Astrocyte of the spinal cord (primary cell): ENCODE measurements around the gene SOX5.
A peak's percentile ranks its signal among the peaks of the same experiment; 100 is the strongest.

Experiments
- DNase-seq: peaks from one replicate; pipeline ENCODE4 v3.0.0; 2011; ENCODE audit warnings: low read depth, low spot score
- H3K4me3 ChIP-seq: 2 replicates; pipeline ENCODE4 v1.5.1; 2011; ENCODE audit warnings: low read depth, mild to moderate bottlenecking, low read length, moderate library complexity
- CTCF ChIP-seq: IDR thresholded peaks from 2 replicates; pipeline ENCODE4 v1.5.1; 2012; ENCODE audit warnings: low read depth, mild to moderate bottlenecking, low read length, inconsistent platforms
- in situ Hi-C: cut with HindIII; loops from 2 replicates; pipeline ENCODE4 v1.10.0; 2017; ENCODE audit warnings: low sequenced_read_pairs

SOX5 gene

GRCh38 chr12:23760495-23760894, 189.0 kb downstream of the SOX5 start:
- no peak for TF ChIP-seq CTCF
- DNase-seq, result peak; percentile 56
- in situ Hi-C loops, result no loop called here

DNA sequence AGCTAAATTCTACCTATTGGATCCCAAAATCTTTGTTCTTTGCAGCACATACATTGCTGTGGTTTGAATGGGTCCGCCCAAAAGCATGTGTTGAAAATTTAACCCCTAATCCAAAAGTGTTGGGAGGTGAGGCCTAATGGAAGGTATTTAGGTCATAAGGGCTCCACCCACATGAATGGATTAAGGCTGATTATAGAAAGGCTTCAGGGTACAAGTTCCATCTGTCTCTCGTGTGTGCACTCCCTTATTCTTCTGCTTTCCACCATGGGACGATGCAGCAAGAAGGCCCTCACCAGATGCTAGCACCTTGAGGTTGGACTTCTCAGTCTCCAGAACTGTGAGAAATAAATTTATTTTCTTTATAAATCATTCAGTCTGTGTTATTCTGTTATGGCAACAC, 190.9 kb downstream of the SOX5 start:
- in situ Hi-C loops, result no loop called here
- no peak overlapping the region for H3K4me3 ChIP-seq
- DNase-seq, result no peak
- TF ChIP-seq CTCF, result no peak

More at GRCh38 chr12:23760495-23760894, 189.0 kb downstream of the SOX5 start:
- no peak overlapping the region for H3K4me3 ChIP-seq

- TF ChIP-seq CTCF, result no peak
- H3K4me3 ChIP-seq, result no peak overlapping the region
- in situ Hi-C loops, result no loop called here
- DNase-seq, result no peak
These were observed 191.9 kb downstream of the SOX5 start for GRCh38 chr12:23757541-23757962.

- H3K4me3 ChIP-seq, result no peak overlapping the region
- TF ChIP-seq CTCF, result no peak
- in situ Hi-C loops, result no loop called here
- DNase-seq, result no peak
These were observed 193.1 kb downstream of the SOX5 start for GRCh38 chr12:23756416-23756815.

DNA sequence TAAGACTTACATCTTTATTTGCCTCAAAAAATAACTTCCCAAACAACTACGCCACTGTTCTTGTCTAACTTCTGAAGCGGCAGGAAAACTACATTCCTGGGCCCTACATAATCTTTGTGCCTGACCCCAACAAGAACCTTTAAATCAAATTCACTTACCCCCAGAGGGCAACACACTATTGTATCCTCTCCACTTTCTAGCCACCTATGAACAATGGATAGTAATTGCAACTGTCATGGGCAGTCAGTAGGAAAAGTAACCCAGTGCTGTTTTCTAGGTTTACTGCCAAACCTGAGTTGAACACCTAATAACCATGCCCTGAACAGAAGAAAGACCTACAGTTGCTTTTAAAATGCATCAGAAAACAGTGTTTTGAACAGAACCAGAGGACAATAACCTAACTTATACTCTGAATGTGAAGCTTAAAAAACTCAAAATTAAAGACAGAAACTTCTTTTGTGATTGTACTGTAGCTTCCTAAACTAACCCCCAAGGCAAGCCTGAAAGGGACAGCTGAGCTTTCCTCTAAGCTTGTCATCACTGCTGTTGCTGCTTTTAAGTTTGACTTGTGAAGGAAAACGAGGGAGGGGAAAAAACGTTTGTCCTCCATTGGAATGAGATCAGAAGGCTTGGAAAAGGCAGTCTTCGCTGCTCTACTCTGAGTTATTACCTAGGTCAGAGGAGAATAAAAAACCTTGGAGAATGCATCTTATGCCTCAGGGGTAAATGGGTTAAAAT, 195.7 kb downstream of the SOX5 start:
- in situ Hi-C loops, result no loop called here
- DNase-seq, result no peak
- H3K4me3 ChIP-seq, result no peak overlapping the region
- no peak for TF ChIP-seq CTCF

GRCh38 chr12:23752245-23752644, 197.2 kb downstream of the SOX5 start:
- in situ Hi-C loops, result no loop called here
- no peak for DNase-seq
- no peak overlapping the region for H3K4me3 ChIP-seq
- no peak for TF ChIP-seq CTCF
